HepG2 (cell line): Measurements from ENCODE around the gene SENP5. TPM values are rescaled to one million over a fixed set of nuclear protein-coding genes. Genes with fewer than 3 reads are reported as not detected.
A peak's percentile ranks its signal among the peaks of the same experiment; 100 is the strongest.

Source experiments
- ASH2L ChIP-seq: fragments of 300-600, 200-600 bp; sonication (generic); IDR thresholded peaks from 2 replicates; pipeline ENCODE4 v1.7.0; 2017; ENCODE audit warnings: low read depth, mild to moderate bottlenecking, moderate library complexity, mixed read lengths, low read length; ENCODE audit not compliant: insufficient read length
- BCL3 ChIP-seq: sonication (generic); formaldehyde crosslinking; IDR thresholded peaks from 2 replicates; pipeline ENCODE4 v1.5.1; 2020; ENCODE audit warnings: mild to moderate bottlenecking, missing genetic modification reagents, moderate library complexity
- CEBPB ChIP-seq: IDR thresholded peaks from 2 replicates; pipeline ENCODE4 v1.6.1; 2011; ENCODE audit warnings: low read depth, low read length, improper control_type of control experiment, borderline replicate concordance
- FOXP4 ChIP-seq: sonication (generic); formaldehyde crosslinking; IDR thresholded peaks from 2 replicates; pipeline ENCODE4 v1.4.0; 2020; ENCODE audit warnings: missing genetic modification reagents
- HMGXB3 ChIP-seq: sonication (generic); formaldehyde crosslinking; IDR thresholded peaks from 2 replicates; pipeline ENCODE4 v1.4.0; 2020; ENCODE audit warnings: missing genetic modification reagents, borderline replicate concordance
- HNF1B ChIP-seq: sonication (generic); formaldehyde crosslinking; IDR thresholded peaks from 2 replicates; pipeline ENCODE4 v1.5.1; 2020; ENCODE audit warnings: mild to moderate bottlenecking, moderate library complexity, missing genetic modification reagents
- MXD1 ChIP-seq: sonication (generic); formaldehyde crosslinking; IDR thresholded peaks from 2 replicates; pipeline ENCODE4 v1.4.0; 2020; ENCODE audit warnings: mild to moderate bottlenecking, missing genetic modification reagents
- NAIF1 ChIP-seq: sonication (generic); formaldehyde crosslinking; IDR thresholded peaks from 2 replicates; pipeline ENCODE4 v1.5.0; 2020; ENCODE audit warnings: mild to moderate bottlenecking, missing genetic modification reagents, borderline replicate concordance
- NR0B2 ChIP-seq: sonication (generic); formaldehyde crosslinking; IDR thresholded peaks from 2 replicates; pipeline ENCODE4 v1.4.0; 2020; ENCODE audit warnings: mild to moderate bottlenecking, missing genetic modification reagents
- RCOR2 ChIP-seq: IDR thresholded peaks from 2 replicates; pipeline ENCODE4 v1.6.1; 2016; ENCODE audit warnings: missing biosample characterization, missing genetic modification reagents
- THAP8 ChIP-seq: sonication (generic); formaldehyde crosslinking; IDR thresholded peaks from 2 replicates; pipeline ENCODE4 v1.5.1; 2020; ENCODE audit warnings: missing genetic modification reagents, mild to moderate bottlenecking, borderline replicate concordance
- ZKSCAN1 ChIP-seq: fragments of 150-350 bp; IDR thresholded peaks from 2 replicates; pipeline ENCODE4 v1.6.1; 2014; ENCODE audit warnings: low read length
- ZNF251 ChIP-seq: sonication (generic); formaldehyde crosslinking; IDR thresholded peaks from 2 replicates; pipeline ENCODE4 v1.9.0; 2021; ENCODE audit warnings: mild to moderate bottlenecking, missing genetic modification reagents
- ZNF253 ChIP-seq: sonication (generic); formaldehyde crosslinking; IDR thresholded peaks from 2 replicates; pipeline ENCODE4 v1.8.0; 2022; ENCODE audit warnings: mild to moderate bottlenecking, missing genetic modification reagents, borderline replicate concordance
- ZNF816 ChIP-seq: sonication (generic); formaldehyde crosslinking; IDR thresholded peaks from 2 replicates; pipeline ENCODE4 v1.8.0; 2022; ENCODE audit warnings: missing genetic modification reagents, mild to moderate bottlenecking, borderline replicate concordance
- ZSCAN20 ChIP-seq: sonication (generic); formaldehyde crosslinking; IDR thresholded peaks from 2 replicates; pipeline ENCODE4 v1.4.0; 2020; ENCODE audit warnings: missing genetic modification reagents, mild to moderate bottlenecking, borderline replicate concordance
- polyA plus RNA-seq, 8 experiments: library from polyadenylated mRNA; depleted of rRNA in 3 of 8; stranded (reverse) in 7 of 8; unstranded in 1 of 8; fragments of >200 nt; fragmentation: Illumina TruSeq in 4 of 8; extraction: Trizol in 4 of 8; gene quantifications; 2 replicates each; pipeline versions ENCODE4 v1.2.1 to v1.2.3, GENCODE V29; 2011 to 2016; ENCODE audit warnings: low read depth in 4 of 8, missing spikeins in 1 of 8, mixed read lengths in 1 of 8; ENCODE audit not compliant: insufficient read depth in 1 of 8
- total RNA-seq, 5 experiments: library from RNA; depleted of rRNA; stranded (reverse); fragments of >200 nt; fragmentation: Illumina TruSeq; extraction: Trizol; gene quantifications; 2 replicates each; pipeline ENCODE4 v1.2.3, GENCODE V29; 2016; ENCODE audit warnings: low read depth in 1 of 5

Gene SENP5
- total and polyA plus RNA-seq, 2 of the 13 experiments (the other 11 are each of a cell fraction or from before 2014, with no cell fraction given): 17.6 to 30.9 TPM

GRCh38 chr3:196948442-196949284 is 80.9 kb downstream of the SENP5 start (continued):
- TF ChIP-seq NR0B2 (CRISPR knock-in tag) (no peak), ZNF251 (CRISPR knock-in tag) (no peak), ZSCAN20 (CRISPR knock-in tag) (no peak), FOXP4 (CRISPR knock-in tag) (no peak; the same call in 1 of the 2 replicates), ASH2L (no peak), HNF1B (0 out of 2 replicates have a peak, but pooled peaks have one; percentile 51), RCOR2 (CRISPR knock-in tag) (no peak), ZKSCAN1 (no peak), CEBPB (no peak), BCL3 (CRISPR knock-in tag) (peak; percentile 72), ZNF253 (CRISPR knock-in tag) (no peak), MXD1 (CRISPR knock-in tag) (no peak), ZNF816 (no peak), HMGXB3 (CRISPR knock-in tag) (no peak), THAP8 (no peak), NAIF1 (no peak)
